Suppressor macrophage treated with lipopolysaccharide for 4 hours (primary cell): ENCODE results near the gene GPR85.
A peak's percentile ranks its signal among the peaks of the same experiment; 100 is the strongest.

Source experiments
- DNase-seq: peaks from one replicate; pipeline ENCODE4 v3.0.0-alpha.2; 2020

GPR85 gene, protein sequence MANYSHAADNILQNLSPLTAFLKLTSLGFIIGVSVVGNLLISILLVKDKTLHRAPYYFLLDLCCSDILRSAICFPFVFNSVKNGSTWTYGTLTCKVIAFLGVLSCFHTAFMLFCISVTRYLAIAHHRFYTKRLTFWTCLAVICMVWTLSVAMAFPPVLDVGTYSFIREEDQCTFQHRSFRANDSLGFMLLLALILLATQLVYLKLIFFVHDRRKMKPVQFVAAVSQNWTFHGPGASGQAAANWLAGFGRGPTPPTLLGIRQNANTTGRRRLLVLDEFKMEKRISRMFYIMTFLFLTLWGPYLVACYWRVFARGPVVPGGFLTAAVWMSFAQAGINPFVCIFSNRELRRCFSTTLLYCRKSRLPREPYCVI

GRCh38 chr7:113086431-113086888, at the start of gene GPR85:
Gene GPR85, minus strand, starts transcription at chr7:113086827. Its CDS starts 2,106 bp downstream, at chr7:113084721.
- peak; percentile 30 for DNase-seq

- DNase-seq: no peak
Measured at GRCh38 chr7:113134025-113134424, 47.4 kb upstream of the GPR85 start.

- no peak for DNase-seq
Measured at GRCh38 chr7:113131367-113131766, 44.7 kb upstream of the GPR85 start.

DNA sequence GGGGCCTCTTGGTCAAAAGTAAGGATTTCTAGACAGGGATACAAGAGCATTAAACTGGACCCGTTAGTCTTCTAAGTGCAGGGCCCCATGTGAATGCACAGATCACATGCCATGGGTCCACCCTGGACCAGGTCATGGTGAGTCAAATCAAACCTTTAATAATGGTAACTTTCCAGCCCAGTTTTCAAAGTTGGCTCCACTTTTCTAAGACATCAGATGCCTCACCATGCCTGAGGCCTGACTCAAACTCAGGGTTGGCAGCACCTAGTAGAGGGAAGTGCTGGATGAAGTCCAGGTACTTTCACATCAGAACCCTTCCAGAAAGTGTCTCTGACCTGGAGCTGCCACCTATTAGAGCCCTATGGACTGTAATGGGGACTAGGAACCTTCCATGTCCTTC, 41.4 kb upstream of the GPR85 start:
- no peak for DNase-seq

- no peak for DNase-seq
Measured at GRCh38 chr7:113125728-113126127, 39.1 kb upstream of the GPR85 start.

DNA sequence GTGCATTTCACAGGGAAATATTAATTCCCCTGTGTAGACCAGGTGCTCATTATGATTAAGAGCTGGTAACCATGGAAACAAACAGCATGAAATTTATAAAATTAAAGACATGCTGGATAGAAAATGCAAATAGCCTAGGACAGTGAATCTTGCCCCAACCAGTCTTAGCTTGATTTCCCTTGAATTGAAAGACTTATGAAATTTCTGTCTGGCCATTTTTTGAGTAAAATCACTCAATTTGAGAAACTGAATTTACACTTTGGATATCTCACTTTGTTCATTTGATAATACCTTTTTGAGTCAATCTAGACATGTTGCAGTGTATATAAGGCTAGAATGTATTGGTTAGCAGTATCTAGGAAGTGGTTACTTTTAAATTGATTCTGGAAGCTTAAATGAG, 36.1 kb upstream of the GPR85 start:
- no peak for DNase-seq

DNA sequence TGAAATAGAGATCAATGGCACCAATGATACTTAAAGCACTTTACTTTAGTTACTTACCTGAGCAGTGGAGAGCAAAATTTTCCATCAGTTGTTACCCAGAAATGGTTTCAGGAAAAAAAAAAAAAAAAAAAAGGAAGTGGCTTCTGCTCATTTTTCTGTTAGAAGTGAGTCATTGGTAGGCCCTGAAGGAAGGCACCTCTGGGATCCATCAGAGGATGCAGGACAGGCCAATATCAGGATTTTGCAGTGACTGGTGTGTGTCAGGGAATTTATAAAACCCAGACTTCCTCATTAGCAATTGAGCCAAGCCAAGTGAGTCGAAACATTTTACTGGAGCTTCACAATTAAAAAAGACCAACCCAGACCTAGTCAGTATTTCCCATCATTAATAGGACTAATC, 34.0 kb upstream of the GPR85 start:
- peak; percentile 13 for DNase-seq

GRCh38 chr7:113119429-113119828, 32.8 kb upstream of the GPR85 start:
- DNase-seq: no peak

DNA sequence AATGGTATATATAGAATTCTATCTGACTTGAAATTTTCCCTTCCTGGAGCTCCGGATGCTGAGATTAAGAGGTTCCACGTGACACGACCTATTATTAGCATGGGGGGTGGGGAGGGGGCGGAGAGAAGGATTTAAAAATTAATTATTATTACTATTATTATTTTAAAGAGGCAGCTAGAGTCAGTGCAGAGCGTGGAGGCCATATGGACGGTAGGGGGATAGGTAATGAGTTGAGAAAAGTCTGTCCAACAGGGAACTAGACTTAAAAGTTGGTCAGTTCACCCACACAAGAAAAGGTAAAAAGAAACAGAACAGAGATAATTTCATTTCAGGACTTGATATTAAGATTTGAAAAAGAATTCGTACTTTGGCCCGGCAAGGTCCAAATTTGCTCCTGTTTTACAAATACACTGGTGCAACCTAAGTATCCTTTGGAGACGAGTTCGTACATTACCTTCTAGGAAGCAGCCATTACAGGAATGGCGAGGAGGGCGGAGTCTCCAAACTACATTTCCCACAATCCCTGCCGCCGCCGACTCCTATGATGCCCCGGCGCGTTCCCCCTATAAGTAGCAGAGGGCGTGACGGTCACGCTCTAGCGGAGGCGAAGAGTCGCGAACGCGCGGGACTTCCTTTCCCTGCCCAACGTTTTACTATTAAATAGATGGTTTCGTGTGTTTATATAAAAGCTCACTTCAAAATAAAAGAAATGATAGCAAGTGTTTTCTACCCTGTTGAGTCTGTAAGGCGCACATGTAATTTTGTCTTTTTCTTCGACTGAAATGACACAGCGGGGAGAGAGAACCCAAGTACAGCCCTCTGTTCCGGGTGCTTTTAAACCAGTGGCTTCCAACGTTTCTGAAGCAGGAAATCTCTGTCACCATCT, 31.7 kb upstream of the GPR85 start, which contains the start of gene SMIM30:
Gene SMIM30 (minus strand): TSS at position 481 of the 886 bp plus-strand sequence. CDS start 976 bp downstream, outside the sequence.
- peak; percentile 94 for DNase-seq

- peak; percentile 50 for DNase-seq
Measured at GRCh38 chr7:113117374-113117774, 30.7 kb upstream of the GPR85 start.

- DNase-seq: no peak
Measured at GRCh38 chr7:113113912-113114311, 27.3 kb upstream of the GPR85 start.

DNA sequence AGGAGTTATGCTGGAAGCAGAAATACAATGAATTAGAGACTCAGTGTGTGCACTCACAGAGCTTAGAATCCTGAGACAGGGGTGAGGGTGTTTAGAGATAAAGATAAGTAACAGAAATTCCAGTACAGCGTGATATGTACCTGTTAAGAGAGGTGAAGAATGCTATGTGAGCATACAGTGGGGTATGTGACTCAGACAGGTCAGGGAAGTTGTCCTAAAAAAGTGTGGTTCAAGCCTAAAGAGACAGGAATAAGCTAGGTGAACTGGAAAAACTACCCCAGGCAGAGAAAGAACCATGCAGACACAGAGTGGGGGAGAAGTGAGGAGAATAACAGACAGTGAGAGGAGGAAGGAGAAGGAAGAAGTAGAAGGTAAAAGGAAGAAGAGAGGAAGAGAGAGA, 23.1 kb upstream of the GPR85 start:
- DNase-seq: no peak

GRCh38 chr7:113100121-113100603, 13.5 kb upstream of the GPR85 start:
- no peak for DNase-seq

- DNase-seq: no peak
Measured at GRCh38 chr7:113099284-113099919, 12.8 kb upstream of the GPR85 start.

DNA sequence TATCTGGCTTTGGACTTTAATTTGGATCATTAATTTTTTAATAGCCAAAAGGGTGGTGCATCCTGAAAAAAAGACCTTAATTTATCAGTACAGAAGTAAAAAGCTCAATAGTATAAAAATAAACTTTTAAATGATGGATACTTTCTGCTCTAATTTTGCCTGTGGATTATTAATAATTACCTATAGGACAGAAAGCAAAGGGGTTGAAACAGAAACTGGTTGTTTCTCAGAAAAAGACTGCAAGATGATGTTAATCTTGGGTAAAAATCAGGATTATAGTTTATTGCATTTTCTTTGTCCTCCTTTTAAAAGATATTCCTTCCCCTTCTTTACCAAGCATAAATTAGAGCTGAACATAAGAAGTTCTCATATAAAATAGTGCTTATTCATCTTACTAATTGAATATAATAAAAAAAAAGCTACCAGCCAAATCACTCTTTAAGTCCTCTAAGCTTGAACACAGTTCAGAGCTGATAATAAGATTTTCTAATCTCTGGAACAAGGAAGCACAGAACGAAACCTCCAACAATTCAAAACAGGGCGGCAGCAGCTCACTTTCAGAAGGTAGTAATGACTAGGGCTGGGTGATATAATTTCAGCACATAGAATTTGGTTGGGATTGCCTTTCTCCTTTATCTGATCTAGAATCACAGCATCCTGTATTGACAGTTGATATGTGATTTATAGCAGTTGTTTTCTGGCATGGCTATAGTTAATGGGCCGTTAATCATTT, 8.1 kb upstream of the GPR85 start:
- no peak for DNase-seq

GRCh38 chr7:113093561-113093960, 6.9 kb upstream of the GPR85 start:
- DNase-seq: no peak

DNA sequence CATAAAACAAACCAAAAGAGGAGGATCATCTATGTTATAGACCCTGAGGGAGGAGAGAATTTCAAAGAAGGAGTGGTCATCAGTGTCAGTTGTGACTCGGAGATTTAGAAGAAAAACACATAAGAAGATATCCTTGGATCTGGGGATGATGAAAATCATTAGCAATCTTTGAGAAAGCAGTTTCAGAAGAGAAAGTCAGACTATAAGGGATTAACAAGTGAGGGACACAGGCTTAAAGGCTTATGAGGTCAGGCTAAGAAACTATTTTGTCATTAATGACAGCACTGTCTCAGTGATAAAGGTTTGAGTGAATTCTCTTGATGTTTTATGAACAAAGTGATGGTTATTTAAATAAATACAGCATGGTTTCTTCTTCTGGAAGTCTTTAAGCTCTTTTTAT, 6.1 kb upstream of the GPR85 start:
- DNase-seq: no peak

- DNase-seq: peak; percentile 20
Measured at GRCh38 chr7:113087071-113087998, 708 bp upstream of the GPR85 start.

DNA sequence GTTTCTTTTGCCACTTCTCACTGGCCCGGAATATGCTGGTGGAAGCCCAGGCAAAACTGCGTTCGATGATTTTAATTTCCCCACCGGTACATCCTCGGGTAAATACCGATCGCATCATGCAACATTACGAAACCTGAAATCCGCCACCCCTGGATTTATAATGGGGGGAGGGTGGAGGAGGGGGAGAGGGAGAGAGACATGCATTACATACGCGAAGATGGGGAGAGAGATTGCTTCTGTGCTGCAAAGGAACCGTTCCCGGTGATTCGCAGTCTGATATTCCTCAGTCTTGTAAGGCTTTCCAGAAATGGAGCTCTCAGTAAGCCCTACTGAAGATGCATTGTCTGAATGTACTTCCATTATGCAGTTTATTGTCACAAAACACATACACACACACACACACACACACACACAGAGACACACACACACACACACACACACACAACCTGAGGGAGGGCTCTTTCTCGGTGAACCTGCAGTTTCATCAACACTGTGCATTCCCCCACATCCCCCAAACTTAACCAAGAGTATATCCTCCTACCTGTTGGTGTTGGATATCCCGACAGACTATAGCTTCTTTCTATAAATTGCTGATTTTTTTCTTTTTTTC, 741 bp downstream of the GPR85 start:
- no peak for DNase-seq

DNA sequence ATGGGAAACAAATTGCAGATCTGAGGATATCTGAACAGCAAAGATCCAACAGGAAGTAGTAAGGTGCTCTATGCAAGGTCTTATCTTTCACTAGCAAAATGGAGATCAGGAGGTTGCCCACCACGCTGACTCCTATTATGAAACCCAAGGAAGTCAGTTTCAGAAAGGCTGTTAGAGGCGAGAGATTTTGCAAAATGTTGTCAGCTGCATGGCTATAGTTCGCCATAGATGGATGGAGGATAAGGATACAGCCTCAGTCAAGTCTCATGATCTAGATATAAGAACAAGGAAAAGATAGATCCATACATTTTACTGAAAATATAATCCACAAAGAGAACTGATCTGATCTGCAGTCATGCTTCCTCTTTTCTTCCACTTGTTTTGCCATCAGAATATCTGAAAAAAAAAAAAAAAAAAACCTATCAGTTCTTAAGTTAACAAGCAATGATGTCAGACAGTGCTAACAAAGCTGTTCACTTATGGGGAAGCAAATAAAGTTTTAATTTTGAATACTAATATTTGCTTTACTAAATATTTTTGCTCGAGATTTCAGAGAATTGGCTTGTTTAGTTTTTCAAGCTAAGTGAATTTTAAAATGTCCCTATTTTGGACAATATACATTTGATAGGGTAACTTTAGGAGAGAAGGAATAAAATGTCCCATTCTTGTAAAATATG, 2.0 kb downstream of the GPR85 start:
- DNase-seq: no peak
